NCI-H2196 (cell line): Measurements from ENCODE around the gene AQP7.
"Not testable (repeated sequence)": the region's sequence is repeated elsewhere in the genome, so short reads cannot be mapped to it uniquely, and the experiment has no call there.

ENCODE experiments used
- DNase-seq: peaks from one replicate; lab custom pipeline; 2025; ENCODE audit not compliant: unreplicated experiment; lab: John Stamatoyannopoulos, UW

Gene AQP7

GRCh38 chr9:33377089-33377715 lies 25.2 kb downstream of the AQP7 start:
- no peak for DNase-seq

GRCh38 chr9:33375841-33376321 lies 26.5 kb downstream of the AQP7 start:
- DNase-seq: no peak

- DNase-seq: no peak
Measured at GRCh38 chr9:33375238-33375840, 27.0 kb downstream of the AQP7 start.

- peak; percentile 75 for DNase-seq
Measured at GRCh38 chr9:33374634-33375237, 27.6 kb downstream of the AQP7 start.

GRCh38 chr9:33374190-33374589 lies 28.2 kb downstream of the AQP7 start:
- DNase-seq: no peak

GRCh38 chr9:33372900-33373299 lies 29.5 kb downstream of the AQP7 start:
- DNase-seq: no peak

GRCh38 chr9:33366979-33367480 lies 35.3 kb downstream of the AQP7 start:
- DNase-seq: no peak

GRCh38 chr9:33364814-33365213 lies 37.6 kb downstream of the AQP7 start:
- DNase-seq: not testable (repeated sequence)

GRCh38 chr9:33364127-33364526 lies 38.2 kb downstream of the AQP7 start:
- no peak for DNase-seq

- DNase-seq: not testable (repeated sequence)
Measured at GRCh38 chr9:33358641-33359040, 43.7 kb downstream of the AQP7 start.

- DNase-seq: no peak
Measured at GRCh38 chr9:33355933-33356332, 46.4 kb downstream of the AQP7 start.

GRCh38 chr9:33354651-33355211 lies 47.6 kb downstream of the AQP7 start:
- no peak for DNase-seq

GRCh38 chr9:33351547-33351946 lies 50.8 kb downstream of the AQP7 start:
- DNase-seq: no peak

- no peak for DNase-seq
Measured at GRCh38 chr9:33350310-33350709, 52.1 kb downstream of the AQP7 start.

- DNase-seq: no peak
Measured at GRCh38 chr9:33349743-33350142, 52.6 kb downstream of the AQP7 start.

- no peak for DNase-seq
Measured at GRCh38 chr9:33348998-33349397, 53.4 kb downstream of the AQP7 start.

GRCh38 chr9:33346564-33346963 lies 55.8 kb downstream of the AQP7 start:
- DNase-seq: no peak

GRCh38 chr9:33344145-33344544 lies 58.2 kb downstream of the AQP7 start:
- DNase-seq: no peak

GRCh38 chr9:33341182-33341581 lies 61.2 kb downstream of the AQP7 start:
- no peak for DNase-seq

GRCh38 chr9:33340186-33340585 lies 62.2 kb downstream of the AQP7 start:
- no peak for DNase-seq
